Uterus (tissue), 4 donors: Measurements from ENCODE around the gene CCS. TPM values are rescaled to one million over a fixed set of nuclear protein-coding genes. Genes with fewer than 3 reads are reported as not detected.
"Not testable (repeated sequence)": the region's sequence is repeated elsewhere in the genome, so short reads cannot be mapped to it uniquely, and the experiment has no call there.

ENCODE experiments used
- DNase-seq, 2 donors: peaks; one replicate each; pipeline ENCODE4 v3.0.0-alpha.2; 2019 to 2020
- H3K27ac ChIP-seq, 2 donors: fragments of 200-600 bp; sonication (generic); 1 replicate in 1 of 2; 2 replicates in 1 of 2; pipeline ENCODE4 v1.5.1; 2016 to 2018
- H3K27me3 ChIP-seq, 2 donors: fragments of 200-600 bp; sonication (generic); one replicate each; pipeline ENCODE4 v1.5.1; 2018 to 2019; ENCODE audit warnings: control low read depth in 1 of 2
- H3K36me3 ChIP-seq, 2 donors: fragments of 200-600 bp; sonication (generic); one replicate each; pipeline ENCODE4 v1.5.1; 2019; ENCODE audit warnings: control low read depth in 1 of 2
- H3K4me1 ChIP-seq, 2 donors: fragments of 200-600 bp; sonication (generic); one replicate each; pipeline ENCODE4 v1.5.1; 2018 to 2019; ENCODE audit warnings: control low read depth in 1 of 2
- H3K4me3 ChIP-seq, 2 donors: fragments of 200-600 bp; sonication (generic); 1 replicate in 1 of 2; 2 replicates in 1 of 2; pipeline ENCODE4 v1.5.1; 2018 to 2019; ENCODE audit warnings: mild to moderate bottlenecking in 1 of 2
- H3K9me3 ChIP-seq, 2 donors: fragments of 200-600 bp; sonication (generic); one replicate each; pipeline ENCODE4 v1.5.1; 2019; ENCODE audit warnings: control low read depth in 1 of 2
- POLR2A ChIP-seq, 2 donors: fragments of 450-650 bp; IDR thresholded peaks; one replicate each; pipeline ENCODE4 v1.6.1; 2016; ENCODE audit warnings: antibody characterized with exemption in 2 of 2, mild to moderate bottlenecking in 1 of 2, moderate library complexity in 1 of 2
- intact Hi-C: fragments of 100-400 bp; cut with DNase I; formaldehyde crosslinking; loops from one replicate; pipeline ENCODE4 v1.15.1; 2023; ENCODE audit warnings: low total_unique reads
- total RNA-seq, 4 donors: library from RNA; depleted of rRNA in 3 of 4; stranded (reverse); fragments of >200 nt in 3 of 4; gene quantifications; one replicate each; pipeline versions ENCODE4 v1.1.0 to v1.2.4, GENCODE V29; 2014 to 2023
- TF ChIP-seq, protein P1 (sequence below), 4 experiments: fragments of 200-600 bp in 2 of 4; fragments of 450-650 bp in 2 of 4; sonication (generic) in 2 of 4; IDR thresholded peaks; one replicate each; pipeline ENCODE4 v1.5.1; 2016 to 2019; ENCODE audit warnings: antibody characterized with exemption in 4 of 4, mild to moderate bottlenecking in 2 of 4, moderate library complexity in 1 of 4
- donor health status: DM: yes; HTN: yes; CAD: no.

Gene CCS
- total RNA-seq: 10 to 100 TPM; 13.5 to 52.0 (median 42.9) TPM

- Histone ChIP-seq H3K27me3 (no peaks in the 10 kb centered on the region), H3K27ac (peak within 1 kb of the TSS; percentile 83), H3K9me3 (no peaks in the 10 kb centered on the region), H3K4me1 (peaks cover 0 to 8% of the 10 kb centered on the region in 2 donors), H3K4me3 (peak within 1 kb of the TSS; percentile 59 to 63), H3K36me3 (no peaks in the 10 kb centered on the region)
- intact Hi-C loops: no loop called here
- peak; percentile 98 for DNase-seq
- TF ChIP-seq POLR2A (IDR thresholded peaks at IDR 0.05): peak; percentile 89 to 93
- TF ChIP-seq, protein P1, sequence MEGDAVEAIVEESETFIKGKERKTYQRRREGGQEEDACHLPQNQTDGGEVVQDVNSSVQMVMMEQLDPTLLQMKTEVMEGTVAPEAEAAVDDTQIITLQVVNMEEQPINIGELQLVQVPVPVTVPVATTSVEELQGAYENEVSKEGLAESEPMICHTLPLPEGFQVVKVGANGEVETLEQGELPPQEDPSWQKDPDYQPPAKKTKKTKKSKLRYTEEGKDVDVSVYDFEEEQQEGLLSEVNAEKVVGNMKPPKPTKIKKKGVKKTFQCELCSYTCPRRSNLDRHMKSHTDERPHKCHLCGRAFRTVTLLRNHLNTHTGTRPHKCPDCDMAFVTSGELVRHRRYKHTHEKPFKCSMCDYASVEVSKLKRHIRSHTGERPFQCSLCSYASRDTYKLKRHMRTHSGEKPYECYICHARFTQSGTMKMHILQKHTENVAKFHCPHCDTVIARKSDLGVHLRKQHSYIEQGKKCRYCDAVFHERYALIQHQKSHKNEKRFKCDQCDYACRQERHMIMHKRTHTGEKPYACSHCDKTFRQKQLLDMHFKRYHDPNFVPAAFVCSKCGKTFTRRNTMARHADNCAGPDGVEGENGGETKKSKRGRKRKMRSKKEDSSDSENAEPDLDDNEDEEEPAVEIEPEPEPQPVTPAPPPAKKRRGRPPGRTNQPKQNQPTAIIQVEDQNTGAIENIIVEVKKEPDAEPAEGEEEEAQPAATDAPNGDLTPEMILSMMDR (IDR thresholded peaks at IDR 0.05): peak; percentile 49 to 72 (median 65)
Measured at GRCh38 chr11:66592457-66593302, at the start of gene CCS, which contains the start of gene CCDC87. CCS (plus strand) TSS chr11:66593185; CDS start chr11:66593262, 77 bp downstream. CCDC87 (minus strand) TSS chr11:66593063; CDS start chr11:66593015, 48 bp downstream.

- Histone ChIP-seq H3K36me3 (no peaks in the 10 kb centered on the region), H3K4me3 (no peak overlapping the region), H3K27ac (peak overlapping the region in 1 of 2 donors; percentile 37), H3K4me1 (peaks cover 0 to 6% of the 10 kb centered on the region in 2 donors), H3K9me3 (no peaks in the 10 kb centered on the region), H3K27me3 (no peaks in the 10 kb centered on the region)
- intact Hi-C loops: no loop called here
- peak; percentile 48 to 61 for DNase-seq
- TF ChIP-seq POLR2A (IDR thresholded peaks at IDR 0.05): no peak
- TF ChIP-seq, protein P1 (IDR thresholded peaks at IDR 0.05): peak; percentile 34 to 63 (median 55)
Measured at GRCh38 chr11:66543263-66544107, 49.5 kb upstream of the CCS start.

DNA sequence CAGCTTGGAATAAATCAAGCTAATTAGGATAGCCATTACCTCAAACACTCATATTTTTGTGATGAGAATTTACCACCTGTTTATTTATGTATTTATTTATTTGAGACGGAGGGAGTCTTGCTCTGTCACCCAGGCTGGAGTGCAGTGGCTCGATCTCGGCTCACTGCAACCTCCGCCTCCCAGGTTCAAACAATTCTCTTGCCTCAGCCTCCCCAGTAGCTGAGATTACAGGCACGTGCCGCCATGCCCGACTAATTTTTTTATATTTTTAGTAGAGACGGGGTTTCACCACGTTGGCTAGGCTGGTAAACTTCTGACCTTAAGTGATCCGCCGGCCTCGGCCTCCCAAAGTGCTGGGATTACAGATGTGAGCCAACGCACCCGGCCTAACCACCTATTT lies 48.0 kb upstream of the CCS start:
- H3K27ac ChIP-seq, H3K36me3 ChIP-seq, DNase-seq, intact Hi-C loops, H3K27me3 ChIP-seq, H3K4me1 ChIP-seq, H3K9me3 ChIP-seq: not testable (repeated sequence)
- H3K4me3 ChIP-seq: peak overlapping the region in 1 of 2 donors; percentile 56

- H3K27ac ChIP-seq: peak within 1 kb of the TSS; percentile 67 to 72
- intact Hi-C loops: no loop called here
- H3K4me1 ChIP-seq: peaks cover 0 to 6% of the 10 kb centered on the region in 2 donors
Measured at GRCh38 chr11:66545701-66546367, 47.2 kb upstream of the CCS start, which contains the start of gene ZDHHC24. ZDHHC24 (minus strand) TSS chr11:66546048; CDS start chr11:66546003, 45 bp downstream.

More at GRCh38 chr11:66545701-66546367, 47.2 kb upstream of the CCS start, which contains the start of gene ZDHHC24:
- peak; percentile 97 to 98 for DNase-seq
- Histone ChIP-seq H3K27me3 (no peaks in the 10 kb centered on the region), H3K36me3 (no peaks in the 10 kb centered on the region), H3K4me3 (peak within 1 kb of the TSS; percentile 56 to 74), H3K9me3 (no peaks in the 10 kb centered on the region)
- peak; percentile 36 to 53 for TF ChIP-seq POLR2A (IDR thresholded peaks at IDR 0.05)
- TF ChIP-seq, protein P1 (IDR thresholded peaks at IDR 0.05): peak in 2 of 4 experiments; percentile 12 to 15
